ENCODE measurements around the gene MAP3K14.

DNA sequence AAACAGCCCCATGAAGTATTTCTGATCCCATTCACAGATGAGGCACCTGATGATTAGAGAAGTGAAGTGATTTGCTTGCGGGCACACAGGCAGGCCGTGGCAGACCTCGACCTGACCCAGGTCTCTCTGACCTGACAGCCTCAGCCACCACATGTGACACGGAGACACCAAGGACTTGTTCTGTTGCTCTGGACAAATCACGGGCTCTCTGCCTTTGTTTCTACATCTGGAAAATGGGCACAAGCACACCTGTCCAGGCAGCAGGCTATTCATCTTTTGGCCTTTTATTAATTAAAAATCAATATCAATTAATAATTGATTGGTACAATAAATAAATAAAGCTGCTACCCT is 3.4 kb downstream of the MAP3K14 start:
- TF ChIP-seq, protein P1, sequence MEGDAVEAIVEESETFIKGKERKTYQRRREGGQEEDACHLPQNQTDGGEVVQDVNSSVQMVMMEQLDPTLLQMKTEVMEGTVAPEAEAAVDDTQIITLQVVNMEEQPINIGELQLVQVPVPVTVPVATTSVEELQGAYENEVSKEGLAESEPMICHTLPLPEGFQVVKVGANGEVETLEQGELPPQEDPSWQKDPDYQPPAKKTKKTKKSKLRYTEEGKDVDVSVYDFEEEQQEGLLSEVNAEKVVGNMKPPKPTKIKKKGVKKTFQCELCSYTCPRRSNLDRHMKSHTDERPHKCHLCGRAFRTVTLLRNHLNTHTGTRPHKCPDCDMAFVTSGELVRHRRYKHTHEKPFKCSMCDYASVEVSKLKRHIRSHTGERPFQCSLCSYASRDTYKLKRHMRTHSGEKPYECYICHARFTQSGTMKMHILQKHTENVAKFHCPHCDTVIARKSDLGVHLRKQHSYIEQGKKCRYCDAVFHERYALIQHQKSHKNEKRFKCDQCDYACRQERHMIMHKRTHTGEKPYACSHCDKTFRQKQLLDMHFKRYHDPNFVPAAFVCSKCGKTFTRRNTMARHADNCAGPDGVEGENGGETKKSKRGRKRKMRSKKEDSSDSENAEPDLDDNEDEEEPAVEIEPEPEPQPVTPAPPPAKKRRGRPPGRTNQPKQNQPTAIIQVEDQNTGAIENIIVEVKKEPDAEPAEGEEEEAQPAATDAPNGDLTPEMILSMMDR (IDR thresholded peaks at IDR 0.05): no peak
- TF ChIP-seq EP300 (IDR thresholded peaks at IDR 0.05): no peak
- TF ChIP-seq POLR2A (IDR thresholded peaks at IDR 0.05): no peak

Measured in ovary (tissue), 3 donors.